ENCODE data around the gene DTWD1. TPM values are rescaled to one million over a fixed set of nuclear protein-coding genes. Genes with fewer than 3 reads are reported as not detected.
"Not testable (repeated sequence)": the region's sequence is repeated elsewhere in the genome, so short reads cannot be mapped to it uniquely, and the experiment has no call there.

DTWD1 gene
- total RNA-seq, 2 donors from 2014 or later: 17.1 to 17.8 TPM

GRCh38 chr15:49696433-49696832 lies 75.6 kb downstream of the DTWD1 start:
- intact Hi-C loops (cut with DNase I, micrococcal nuclease): no loop called here
- DNase-seq (no peak), ATAC-seq (no peak)

DNA sequence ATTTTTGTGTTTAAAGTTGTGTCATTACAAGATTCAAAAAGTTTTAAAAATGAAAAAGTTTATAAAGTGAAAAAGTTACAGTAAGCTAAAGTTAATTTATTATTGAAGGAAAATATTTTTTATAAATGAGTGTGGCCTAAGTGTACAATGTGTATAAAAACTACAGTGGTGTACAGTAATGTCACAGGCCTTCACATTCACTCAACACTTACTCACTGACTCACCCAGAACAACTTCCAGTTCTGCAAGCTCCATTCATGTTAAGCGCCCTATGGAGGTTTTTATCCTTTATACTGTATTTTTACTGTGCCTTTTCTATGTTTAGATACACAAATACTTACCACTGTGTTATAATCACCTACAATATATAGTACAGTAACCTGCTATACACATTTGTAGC lies 76.3 kb downstream of the DTWD1 start:
- ATAC-seq (no peak), DNase-seq (no peak)
- intact Hi-C loops (cut with DNase I, micrococcal nuclease): no loop called here

GRCh38 chr15:49702982-49703381 lies 82.1 kb downstream of the DTWD1 start:
- intact Hi-C loops (cut with DNase I, micrococcal nuclease): not testable (repeated sequence)

More at GRCh38 chr15:49702982-49703381, 82.1 kb downstream of the DTWD1 start:
- DNase-seq, ATAC-seq: not testable (repeated sequence)

Other genes starting within 250 kb of the DTWD1 start
- 10 to 100 TPM in 1 of 2 donors, 1 to 10 TPM in 1; 4.5 to 11.0 TPM for gene FGF7, start 197.8 kb upstream of the DTWD1 start, total RNA-seq
- gene FAM227B, start 230 bp upstream of the DTWD1 start, total RNA-seq: 1 to 10 TPM; 1.2 to 3.3 TPM